ENCODE results near the gene TFCP2L1.

Gene TFCP2L1

GRCh38 chr2:121266543-121267106, 18.4 kb downstream of the TFCP2L1 start:
- no peak for DNase-seq (ENCODE audit: low spot score)

GRCh38 chr2:121263996-121264715, 20.8 kb downstream of the TFCP2L1 start:
- DNase-seq (ENCODE audit: low spot score): no peak

GRCh38 chr2:121260370-121261154, 24.4 kb downstream of the TFCP2L1 start:
- no peak for DNase-seq (ENCODE audit: low spot score)

- DNase-seq (ENCODE audit: low spot score): no peak
These were observed 27.0 kb downstream of the TFCP2L1 start for GRCh38 chr2:121258051-121258450.

GRCh38 chr2:121257480-121257840, 27.5 kb downstream of the TFCP2L1 start:
- DNase-seq (ENCODE audit: low spot score): no peak

- no peak for DNase-seq (ENCODE audit: low spot score)
These were observed 28.1 kb downstream of the TFCP2L1 start for GRCh38 chr2:121256720-121257479.

GRCh38 chr2:121255358-121255757, 29.6 kb downstream of the TFCP2L1 start:
- DNase-seq (ENCODE audit: low spot score): no peak

- no peak for DNase-seq (ENCODE audit: low spot score)
These were observed 30.3 kb downstream of the TFCP2L1 start for GRCh38 chr2:121254748-121255147.

GRCh38 chr2:121253674-121254240, 31.2 kb downstream of the TFCP2L1 start:
- DNase-seq (ENCODE audit: low spot score): no peak

GRCh38 chr2:121253021-121253673, 31.9 kb downstream of the TFCP2L1 start:
- DNase-seq (ENCODE audit: low spot score): no peak

GRCh38 chr2:121251497-121251896, 33.5 kb downstream of the TFCP2L1 start:
- DNase-seq (ENCODE audit: low spot score): no peak

GRCh38 chr2:121248766-121249343, 36.1 kb downstream of the TFCP2L1 start:
- no peak for DNase-seq (ENCODE audit: low spot score)

- DNase-seq (ENCODE audit: low spot score): no peak
These were observed 37.0 kb downstream of the TFCP2L1 start for GRCh38 chr2:121247971-121248370.

- DNase-seq (ENCODE audit: low spot score): no peak
These were observed 37.5 kb downstream of the TFCP2L1 start for GRCh38 chr2:121247534-121247933.

- DNase-seq (ENCODE audit: low spot score): no peak
These were observed 38.2 kb downstream of the TFCP2L1 start for GRCh38 chr2:121246704-121247255.

GRCh38 chr2:121245913-121246312, 39.1 kb downstream of the TFCP2L1 start:
- DNase-seq (ENCODE audit: low spot score): no peak

GRCh38 chr2:121245120-121245820, 39.7 kb downstream of the TFCP2L1 start:
- DNase-seq (ENCODE audit: low spot score): no peak

GRCh38 chr2:121244616-121245015, 40.4 kb downstream of the TFCP2L1 start:
- DNase-seq (ENCODE audit: low spot score): no peak

GRCh38 chr2:121243821-121244460, 41.1 kb downstream of the TFCP2L1 start:
- DNase-seq (ENCODE audit: low spot score): no peak

GRCh38 chr2:121242976-121243375, 42.0 kb downstream of the TFCP2L1 start:
- no peak for DNase-seq (ENCODE audit: low spot score)

Measured in D341Med (cell line).